HepG2 (cell line): ENCODE data around the gene MTCH2. TPM values are rescaled to one million over a fixed set of nuclear protein-coding genes. Genes with fewer than 3 reads are reported as not detected.

ENCODE experiments used
- GATAD1 ChIP-seq: IDR thresholded peaks from 2 replicates; pipeline ENCODE4 v1.6.1; 2016; ENCODE audit warnings: missing genetic modification reagents, missing compliant biosample characterization
- HNRNPLL ChIP-seq: fragments of 200-400 bp; formaldehyde crosslinking; IDR thresholded peaks from 2 replicates; pipeline ENCODE4 v1.6.1; 2017; ENCODE audit warnings: mild to moderate bottlenecking, low read depth, low read length; ENCODE audit not compliant: poor library complexity, severe bottlenecking
- IKZF4 ChIP-seq: sonication (generic); formaldehyde crosslinking; IDR thresholded peaks from 2 replicates; pipeline ENCODE4 v1.5.1; 2020; ENCODE audit warnings: borderline replicate concordance, mild to moderate bottlenecking, low read depth, missing genetic modification reagents; ENCODE audit errors: not compliant biosample characterization
- TBX2 ChIP-seq: sonication (generic); formaldehyde crosslinking; IDR thresholded peaks from 2 replicates; pipeline ENCODE4 v1.5.0; 2020; ENCODE audit warnings: missing genetic modification reagents, mild to moderate bottlenecking, borderline replicate concordance
- ZFP36L2 ChIP-seq: sonication (generic); formaldehyde crosslinking; IDR thresholded peaks from 2 replicates; pipeline ENCODE4 v1.4.0; 2020; ENCODE audit warnings: missing genetic modification reagents
- ZIK1 ChIP-seq: sonication (generic); formaldehyde crosslinking; IDR thresholded peaks from 2 replicates; pipeline ENCODE4 v1.5.0; 2020; ENCODE audit warnings: mild to moderate bottlenecking, low read depth, missing genetic modification reagents, borderline replicate concordance
- ZNF34 ChIP-seq: sonication (generic); formaldehyde crosslinking; IDR thresholded peaks from 2 replicates; pipeline ENCODE4 v1.4.0; 2020; ENCODE audit warnings: mild to moderate bottlenecking, missing genetic modification reagents, borderline replicate concordance
- ZNF343 ChIP-seq: sonication (generic); formaldehyde crosslinking; IDR thresholded peaks from 2 replicates; pipeline ENCODE4 v1.4.0; 2020; ENCODE audit warnings: mild to moderate bottlenecking, missing genetic modification reagents
- ZNF570 ChIP-seq: sonication (generic); formaldehyde crosslinking; IDR thresholded peaks from 2 replicates; pipeline ENCODE4 v1.4.0; 2020; ENCODE audit warnings: mild to moderate bottlenecking, missing genetic modification reagents, borderline replicate concordance
- ZNF781 ChIP-seq: sonication (generic); formaldehyde crosslinking; IDR thresholded peaks from 2 replicates; pipeline ENCODE4 v1.5.1; 2020; ENCODE audit warnings: borderline replicate concordance, mild to moderate bottlenecking, missing genetic modification reagents; ENCODE audit errors: not compliant biosample characterization
- polyA plus RNA-seq, 8 experiments: library from polyadenylated mRNA; depleted of rRNA in 3 of 8; stranded (reverse) in 7 of 8; unstranded in 1 of 8; fragments of >200 nt; fragmentation: Illumina TruSeq in 4 of 8; extraction: Trizol in 4 of 8; gene quantifications; 2 replicates each; pipeline versions ENCODE4 v1.2.1 to v1.2.3, GENCODE V29; 2011 to 2016; ENCODE audit warnings: low read depth in 4 of 8, missing spikeins in 1 of 8, mixed read lengths in 1 of 8; ENCODE audit not compliant: insufficient read depth in 1 of 8
- total RNA-seq, 5 experiments: library from RNA; depleted of rRNA; stranded (reverse); fragments of >200 nt; fragmentation: Illumina TruSeq; extraction: Trizol; gene quantifications; 2 replicates each; pipeline ENCODE4 v1.2.3, GENCODE V29; 2016; ENCODE audit warnings: low read depth in 1 of 5
- TF ChIP-seq, protein P1 (sequence below): IDR thresholded peaks from 2 replicates; pipeline ENCODE4 v1.6.1; 2016; ENCODE audit warnings: missing genetic modification reagents, missing compliant biosample characterization
- TF ChIP-seq, protein P2 (sequence below): sonication (generic); formaldehyde crosslinking; IDR thresholded peaks from 2 replicates; pipeline ENCODE4 v1.5.1; 2020; ENCODE audit warnings: missing genetic modification reagents, mild to moderate bottlenecking, borderline replicate concordance
- TF ChIP-seq, protein P3 (sequence below): sonication (generic); formaldehyde crosslinking; IDR thresholded peaks from 2 replicates; pipeline ENCODE4 v1.4.0; 2020; ENCODE audit warnings: missing genetic modification reagents
- TF ChIP-seq, protein P4 (sequence below): sonication (generic); formaldehyde crosslinking; IDR thresholded peaks from 2 replicates; pipeline ENCODE4 v1.4.0; 2020; ENCODE audit warnings: missing genetic modification reagents, mild to moderate bottlenecking, borderline replicate concordance
- TF ChIP-seq, protein P5 (sequence below): IDR thresholded peaks from 2 replicates; pipeline ENCODE4 v1.6.1; 2018; ENCODE audit warnings: missing genetic modification reagents, mild to moderate bottlenecking, missing compliant biosample characterization
- TF ChIP-seq, protein P6 (sequence below): sonication (generic); formaldehyde crosslinking; IDR thresholded peaks from 2 replicates; pipeline ENCODE4 v1.4.0; 2020; ENCODE audit warnings: missing genetic modification reagents

Gene MTCH2
- total and polyA plus RNA-seq, 2 of the 13 experiments (the other 11 are each of a cell fraction or from before 2014, with no cell fraction given): 112 to 272 TPM

DNA sequence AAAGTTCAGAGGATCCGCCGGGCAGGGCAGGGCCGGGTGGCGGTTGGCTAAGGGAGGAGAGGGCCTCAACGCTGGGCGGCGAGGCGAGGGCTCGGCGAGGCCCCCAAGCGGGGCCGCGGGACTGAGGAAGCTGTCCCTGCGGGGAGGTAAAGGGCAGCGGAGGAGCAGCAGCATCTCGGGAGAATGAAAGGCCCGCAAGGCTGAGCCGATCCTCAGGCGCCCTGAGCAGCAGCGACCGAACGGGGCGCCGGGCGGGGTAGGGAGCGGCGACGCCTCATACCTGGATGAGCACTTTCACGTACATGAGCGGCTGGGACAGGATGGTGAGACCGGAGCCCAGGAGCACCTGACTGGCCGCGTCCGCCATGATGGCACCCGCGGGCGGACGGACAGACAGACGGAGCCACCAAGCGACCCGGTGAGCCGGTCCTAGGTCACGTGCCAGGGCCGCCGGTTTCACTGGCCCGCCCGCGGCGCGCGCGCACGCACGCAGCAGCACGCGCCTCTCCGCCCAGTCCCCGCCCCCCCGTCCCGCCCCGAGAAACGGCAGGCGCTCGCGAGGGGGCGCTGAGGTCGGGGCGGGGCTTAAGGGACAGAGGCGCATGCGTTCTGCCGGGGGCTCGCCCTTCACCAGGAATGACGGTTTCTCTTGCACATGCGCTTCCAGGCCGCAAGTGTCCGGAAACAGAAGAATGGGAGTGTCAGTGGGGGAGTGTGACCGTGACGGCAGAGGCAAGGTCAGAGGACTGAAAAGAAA lies at the start of gene MTCH2 (continued):
- TF ChIP-seq, protein P1, sequence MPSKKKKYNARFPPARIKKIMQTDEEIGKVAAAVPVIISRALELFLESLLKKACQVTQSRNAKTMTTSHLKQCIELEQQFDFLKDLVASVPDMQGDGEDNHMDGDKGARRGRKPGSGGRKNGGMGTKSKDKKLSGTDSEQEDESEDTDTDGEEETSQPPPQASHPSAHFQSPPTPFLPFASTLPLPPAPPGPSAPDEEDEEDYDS (CRISPR knock-in tag): peak; percentile 50
- TF ChIP-seq, protein P2, sequence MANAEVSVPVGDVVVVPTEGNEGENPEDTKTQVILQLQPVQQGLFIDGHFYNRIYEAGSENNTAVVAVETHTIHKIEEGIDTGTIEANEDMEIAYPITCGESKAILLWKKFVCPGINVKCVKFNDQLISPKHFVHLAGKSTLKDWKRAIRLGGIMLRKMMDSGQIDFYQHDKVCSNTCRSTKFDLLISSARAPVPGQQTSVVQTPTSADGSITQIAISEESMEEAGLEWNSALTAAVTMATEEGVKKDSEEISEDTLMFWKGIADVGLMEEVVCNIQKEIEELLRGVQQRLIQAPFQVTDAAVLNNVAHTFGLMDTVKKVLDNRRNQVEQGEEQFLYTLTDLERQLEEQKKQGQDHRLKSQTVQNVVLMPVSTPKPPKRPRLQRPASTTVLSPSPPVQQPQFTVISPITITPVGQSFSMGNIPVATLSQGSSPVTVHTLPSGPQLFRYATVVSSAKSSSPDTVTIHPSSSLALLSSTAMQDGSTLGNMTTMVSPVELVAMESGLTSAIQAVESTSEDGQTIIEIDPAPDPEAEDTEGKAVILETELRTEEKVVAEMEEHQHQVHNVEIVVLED (CRISPR knock-in tag): peak; percentile 93
- TF ChIP-seq GATAD1 (CRISPR knock-in tag) (peak; percentile 66), ZIK1 (CRISPR knock-in tag) (peak; percentile 67; the same call in 1 of the 2 replicates), ZFP36L2 (CRISPR knock-in tag) (peak; percentile 67; the same call in 1 of the 2 replicates), ZNF570 (no peak), HNRNPLL (peak; percentile 66), TBX2 (CRISPR knock-in tag) (peak; percentile 68; the same call in 1 of the 2 replicates), ZNF781 (CRISPR knock-in tag) (no peak), ZNF34 (no peak), IKZF4 (CRISPR knock-in tag) (peak; percentile 87), ZNF343 (0 out of 2 replicates have a peak, but pooled peaks have one; percentile 46)
- TF ChIP-seq, protein P3, sequence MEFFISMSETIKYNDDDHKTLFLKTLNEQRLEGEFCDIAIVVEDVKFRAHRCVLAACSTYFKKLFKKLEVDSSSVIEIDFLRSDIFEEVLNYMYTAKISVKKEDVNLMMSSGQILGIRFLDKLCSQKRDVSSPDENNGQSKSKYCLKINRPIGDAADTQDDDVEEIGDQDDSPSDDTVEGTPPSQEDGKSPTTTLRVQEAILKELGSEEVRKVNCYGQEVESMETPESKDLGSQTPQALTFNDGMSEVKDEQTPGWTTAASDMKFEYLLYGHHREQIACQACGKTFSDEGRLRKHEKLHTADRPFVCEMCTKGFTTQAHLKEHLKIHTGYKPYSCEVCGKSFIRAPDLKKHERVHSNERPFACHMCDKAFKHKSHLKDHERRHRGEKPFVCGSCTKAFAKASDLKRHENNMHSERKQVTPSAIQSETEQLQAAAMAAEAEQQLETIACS (CRISPR knock-in tag): peak; percentile 94
- TF ChIP-seq, protein P4, sequence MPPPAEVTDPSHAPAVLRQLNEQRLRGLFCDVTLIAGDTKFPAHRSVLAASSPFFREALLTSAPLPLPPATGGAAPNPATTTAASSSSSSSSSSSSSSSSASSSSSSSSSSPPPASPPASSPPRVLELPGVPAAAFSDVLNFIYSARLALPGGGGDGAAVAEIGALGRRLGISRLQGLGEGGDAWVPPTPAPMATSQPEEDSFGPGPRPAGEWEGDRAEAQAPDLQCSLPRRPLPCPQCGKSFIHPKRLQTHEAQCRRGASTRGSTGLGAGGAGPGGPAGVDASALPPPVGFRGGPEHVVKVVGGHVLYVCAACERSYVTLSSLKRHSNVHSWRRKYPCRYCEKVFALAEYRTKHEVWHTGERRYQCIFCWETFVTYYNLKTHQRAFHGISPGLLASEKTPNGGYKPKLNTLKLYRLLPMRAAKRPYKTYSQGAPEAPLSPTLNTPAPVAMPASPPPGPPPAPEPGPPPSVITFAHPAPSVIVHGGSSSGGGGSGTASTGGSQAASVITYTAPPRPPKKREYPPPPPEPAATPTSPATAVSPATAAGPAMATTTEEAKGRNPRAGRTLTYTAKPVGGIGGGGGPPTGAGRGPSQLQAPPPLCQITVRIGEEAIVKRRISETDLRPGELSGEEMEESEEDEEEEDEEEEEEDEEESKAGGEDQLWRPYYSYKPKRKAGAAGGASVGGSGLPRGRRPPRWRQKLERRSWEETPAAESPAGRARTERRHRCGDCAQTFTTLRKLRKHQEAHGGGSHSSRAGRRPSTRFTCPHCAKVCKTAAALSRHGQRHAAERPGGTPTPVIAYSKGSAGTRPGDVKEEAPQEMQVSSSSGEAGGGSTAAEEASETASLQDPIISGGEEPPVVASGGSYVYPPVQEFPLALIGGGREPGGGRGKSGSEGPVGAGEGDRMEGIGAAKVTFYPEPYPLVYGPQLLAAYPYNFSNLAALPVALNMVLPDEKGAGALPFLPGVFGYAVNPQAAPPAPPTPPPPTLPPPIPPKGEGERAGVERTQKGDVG (CRISPR knock-in tag): 0 out of 2 replicates have a peak, but pooled peaks have one; percentile 41
- TF ChIP-seq, protein P5, sequence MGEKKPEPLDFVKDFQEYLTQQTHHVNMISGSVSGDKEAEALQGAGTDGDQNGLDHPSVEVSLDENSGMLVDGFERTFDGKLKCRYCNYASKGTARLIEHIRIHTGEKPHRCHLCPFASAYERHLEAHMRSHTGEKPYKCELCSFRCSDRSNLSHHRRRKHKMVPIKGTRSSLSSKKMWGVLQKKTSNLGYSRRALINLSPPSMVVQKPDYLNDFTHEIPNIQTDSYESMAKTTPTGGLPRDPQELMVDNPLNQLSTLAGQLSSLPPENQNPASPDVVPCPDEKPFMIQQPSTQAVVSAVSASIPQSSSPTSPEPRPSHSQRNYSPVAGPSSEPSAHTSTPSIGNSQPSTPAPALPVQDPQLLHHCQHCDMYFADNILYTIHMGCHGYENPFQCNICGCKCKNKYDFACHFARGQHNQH (CRISPR knock-in tag): peak; percentile 94
- TF ChIP-seq, protein P6, sequence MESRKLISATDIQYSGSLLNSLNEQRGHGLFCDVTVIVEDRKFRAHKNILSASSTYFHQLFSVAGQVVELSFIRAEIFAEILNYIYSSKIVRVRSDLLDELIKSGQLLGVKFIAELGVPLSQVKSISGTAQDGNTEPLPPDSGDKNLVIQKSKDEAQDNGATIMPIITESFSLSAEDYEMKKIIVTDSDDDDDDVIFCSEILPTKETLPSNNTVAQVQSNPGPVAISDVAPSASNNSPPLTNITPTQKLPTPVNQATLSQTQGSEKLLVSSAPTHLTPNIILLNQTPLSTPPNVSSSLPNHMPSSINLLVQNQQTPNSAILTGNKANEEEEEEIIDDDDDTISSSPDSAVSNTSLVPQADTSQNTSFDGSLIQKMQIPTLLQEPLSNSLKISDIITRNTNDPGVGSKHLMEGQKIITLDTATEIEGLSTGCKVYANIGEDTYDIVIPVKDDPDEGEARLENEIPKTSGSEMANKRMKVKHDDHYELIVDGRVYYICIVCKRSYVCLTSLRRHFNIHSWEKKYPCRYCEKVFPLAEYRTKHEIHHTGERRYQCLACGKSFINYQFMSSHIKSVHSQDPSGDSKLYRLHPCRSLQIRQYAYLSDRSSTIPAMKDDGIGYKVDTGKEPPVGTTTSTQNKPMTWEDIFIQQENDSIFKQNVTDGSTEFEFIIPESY (CRISPR knock-in tag): peak; percentile 24
